22Rv1 (cell line): ENCODE results near the gene CSTF3.
"Not testable (repeated sequence)": the region's sequence is repeated elsewhere in the genome, so short reads cannot be mapped to it uniquely, and the experiment has no call there.

Source experiments
- H3K27ac ChIP-seq: fragments of 450-650 bp; 2 replicates; pipeline ENCODE4 v1.5.1; 2017
- ZFX ChIP-seq: fragments of 450-650 bp; IDR thresholded peaks from 2 replicates; pipeline ENCODE4 v1.6.1; 2017; ENCODE audit warnings: antibody characterized with exemption, borderline replicate concordance
- TF ChIP-seq, protein P1 (sequence below): fragments of 450-650 bp; IDR thresholded peaks from 2 replicates; pipeline ENCODE4 v1.5.1; 2017; ENCODE audit warnings: mild to moderate bottlenecking

Gene CSTF3

DNA sequence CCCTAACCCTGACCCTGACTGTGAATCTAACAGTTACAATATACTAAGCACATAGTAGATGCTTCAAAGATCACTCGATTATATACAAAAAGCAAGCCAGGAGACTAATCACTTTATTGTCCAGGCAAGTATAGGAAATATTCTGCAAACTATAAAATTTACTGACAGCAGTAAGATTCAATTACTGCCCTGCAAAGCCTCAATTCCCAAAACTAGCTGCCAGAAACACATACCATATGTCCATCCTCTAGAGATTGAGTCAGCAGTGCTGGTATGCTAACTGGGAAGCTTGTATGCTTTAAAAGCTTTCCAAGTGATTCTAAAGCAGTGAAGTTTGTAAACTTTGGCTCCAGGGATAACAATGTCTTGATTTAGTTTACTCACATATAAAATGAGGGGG lies 26.1 kb downstream of the CSTF3 start:
- no peak for TF ChIP-seq ZFX
- TF ChIP-seq, protein P1, sequence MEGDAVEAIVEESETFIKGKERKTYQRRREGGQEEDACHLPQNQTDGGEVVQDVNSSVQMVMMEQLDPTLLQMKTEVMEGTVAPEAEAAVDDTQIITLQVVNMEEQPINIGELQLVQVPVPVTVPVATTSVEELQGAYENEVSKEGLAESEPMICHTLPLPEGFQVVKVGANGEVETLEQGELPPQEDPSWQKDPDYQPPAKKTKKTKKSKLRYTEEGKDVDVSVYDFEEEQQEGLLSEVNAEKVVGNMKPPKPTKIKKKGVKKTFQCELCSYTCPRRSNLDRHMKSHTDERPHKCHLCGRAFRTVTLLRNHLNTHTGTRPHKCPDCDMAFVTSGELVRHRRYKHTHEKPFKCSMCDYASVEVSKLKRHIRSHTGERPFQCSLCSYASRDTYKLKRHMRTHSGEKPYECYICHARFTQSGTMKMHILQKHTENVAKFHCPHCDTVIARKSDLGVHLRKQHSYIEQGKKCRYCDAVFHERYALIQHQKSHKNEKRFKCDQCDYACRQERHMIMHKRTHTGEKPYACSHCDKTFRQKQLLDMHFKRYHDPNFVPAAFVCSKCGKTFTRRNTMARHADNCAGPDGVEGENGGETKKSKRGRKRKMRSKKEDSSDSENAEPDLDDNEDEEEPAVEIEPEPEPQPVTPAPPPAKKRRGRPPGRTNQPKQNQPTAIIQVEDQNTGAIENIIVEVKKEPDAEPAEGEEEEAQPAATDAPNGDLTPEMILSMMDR, result no peak
- H3K27ac ChIP-seq, result no peak overlapping the region

GRCh38 chr11:33134276-33134675 lies 27.0 kb downstream of the CSTF3 start:
- H3K27ac ChIP-seq, result no peak overlapping the region
- no peak for TF ChIP-seq ZFX
- TF ChIP-seq, protein P1, result no peak

DNA sequence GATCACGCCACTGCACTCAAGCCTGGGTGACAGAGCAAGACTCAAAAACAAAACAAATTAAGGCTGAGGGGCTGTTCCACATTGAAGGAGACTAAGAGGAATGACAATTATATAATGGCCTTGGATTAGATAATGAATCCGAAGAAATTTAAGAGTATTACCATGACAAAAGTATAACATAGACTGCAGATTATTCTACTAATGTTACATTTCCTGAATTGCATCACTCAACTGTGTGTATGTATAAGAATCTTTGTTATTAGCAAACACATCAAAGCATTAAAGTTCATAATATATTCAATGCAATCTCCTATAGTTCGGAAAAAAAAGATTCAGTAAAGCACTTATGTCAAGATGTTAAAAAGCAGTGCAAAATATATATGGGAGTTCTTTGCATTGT lies 27.5 kb downstream of the CSTF3 start:
- TF ChIP-seq, protein P1, result no peak
- no peak for TF ChIP-seq ZFX
- H3K27ac ChIP-seq, result no peak overlapping the region

DNA sequence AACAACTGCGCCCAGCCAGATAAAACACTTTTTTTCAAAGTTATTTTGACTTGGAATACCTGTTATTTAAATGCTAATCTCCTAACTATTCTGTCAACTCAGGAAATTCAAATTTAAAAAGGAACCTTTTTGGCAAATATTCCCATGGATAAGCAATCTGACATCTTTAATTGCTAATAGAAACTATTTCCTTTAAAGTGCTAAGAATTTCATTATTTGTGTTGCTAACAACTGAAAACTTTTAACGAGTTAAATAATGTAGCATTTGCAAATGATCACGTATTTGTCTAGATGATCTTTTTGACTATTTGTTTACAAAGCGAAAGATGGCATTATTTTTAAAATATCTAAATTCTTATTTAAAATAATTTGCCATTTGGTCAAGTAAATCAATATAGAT lies 28.8 kb downstream of the CSTF3 start:
- no peak overlapping the region for H3K27ac ChIP-seq
- no peak for TF ChIP-seq ZFX
- TF ChIP-seq, protein P1, result no peak

- H3K27ac ChIP-seq, result no peak overlapping the region
- TF ChIP-seq, protein P1, result no peak
- TF ChIP-seq ZFX, result no peak
Measured at GRCh38 chr11:33128739-33129138, 32.5 kb downstream of the CSTF3 start.

DNA sequence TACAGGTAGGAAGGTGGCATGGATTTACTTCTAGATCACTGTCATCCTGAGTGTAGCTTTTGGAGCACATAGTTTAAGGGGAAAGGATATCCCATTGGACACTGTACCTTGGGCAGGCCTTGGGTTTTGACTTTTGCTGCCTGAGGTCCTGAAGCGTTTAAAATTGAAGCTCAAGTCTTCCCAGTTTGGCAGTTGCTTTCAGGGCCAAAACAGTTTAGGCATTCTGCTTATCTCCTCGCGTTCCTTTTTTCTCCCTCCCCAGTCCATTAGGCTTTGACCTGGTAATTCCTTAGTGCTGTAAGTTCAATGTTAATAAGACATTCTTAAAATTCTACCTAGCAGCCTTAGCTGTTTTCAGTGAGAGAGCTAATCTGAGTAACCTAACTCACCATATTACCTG lies 35.7 kb downstream of the CSTF3 start:
- H3K27ac ChIP-seq, result no peak overlapping the region
- no peak for TF ChIP-seq ZFX
- TF ChIP-seq, protein P1, result no peak

- TF ChIP-seq, protein P1, result no peak
- TF ChIP-seq ZFX, result no peak
- no peak overlapping the region for H3K27ac ChIP-seq
Measured at GRCh38 chr11:33125025-33125424, 36.3 kb downstream of the CSTF3 start.

DNA sequence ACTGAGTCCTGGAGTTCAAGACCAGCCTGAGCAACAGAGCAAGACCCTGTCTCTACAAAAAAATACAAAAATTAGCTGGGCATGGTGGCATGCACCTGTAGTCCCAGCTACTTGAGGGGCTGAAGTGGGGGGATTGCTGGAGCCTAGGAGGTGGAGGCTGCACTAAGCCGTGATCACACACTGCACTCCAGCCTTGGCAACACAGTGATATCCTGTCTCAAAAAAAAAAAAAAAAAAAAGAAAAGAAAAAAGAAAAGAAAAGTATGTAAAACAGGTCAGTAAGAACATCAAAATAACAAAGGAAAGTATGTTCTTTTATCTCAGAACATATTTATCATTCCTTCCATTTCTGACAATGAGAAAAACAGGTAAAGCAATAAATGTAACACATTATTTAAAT lies 38.6 kb downstream of the CSTF3 start:
- not testable (repeated sequence) for H3K27ac ChIP-seq
